UCSD-AML1 (cell line): Measurements from ENCODE around the gene TSBP1.
A peak's percentile ranks its signal among the peaks of the same experiment; 100 is the strongest.

Experiments used
- DNase-seq: peaks from one replicate; lab custom pipeline; 2025; ENCODE audit not compliant: unreplicated experiment; lab: John Stamatoyannopoulos, UW

The TSBP1 gene

GRCh38 chr6:32371803-32372202, at the start of gene TSBP1:
TSS of gene TSBP1 (minus strand) at chr6:32371903. CDS start at chr6:32371706, 197 bp downstream.
- no peak for DNase-seq

GRCh38 chr6:32416036-32416435, 44.3 kb upstream of the TSBP1 start:
- no peak for DNase-seq

- peak; percentile 68 for DNase-seq
Observed at GRCh38 chr6:32415521-32416019, 43.9 kb upstream of the TSBP1 start.

- DNase-seq, result peak; percentile 62
Observed at GRCh38 chr6:32413427-32414047, 41.8 kb upstream of the TSBP1 start.

GRCh38 chr6:32411566-32412327, 40.0 kb upstream of the TSBP1 start:
- DNase-seq, result no peak

- DNase-seq, result no peak
Observed at GRCh38 chr6:32410906-32411305, 39.2 kb upstream of the TSBP1 start.

GRCh38 chr6:32406857-32407256, 35.2 kb upstream of the TSBP1 start, which contains the start of gene BTNL2:
TSS of gene BTNL2 (minus strand) at chr6:32407181. CDS start at chr6:32407123, 58 bp downstream.
- no peak for DNase-seq

GRCh38 chr6:32406197-32406596, 34.5 kb upstream of the TSBP1 start:
- no peak for DNase-seq

GRCh38 chr6:32405656-32406055, 34.0 kb upstream of the TSBP1 start:
- DNase-seq, result no peak

GRCh38 chr6:32402812-32403211, 31.1 kb upstream of the TSBP1 start:
- no peak for DNase-seq

- DNase-seq, result no peak
Observed at GRCh38 chr6:32401284-32401963, 29.7 kb upstream of the TSBP1 start.

GRCh38 chr6:32397252-32397920, 25.7 kb upstream of the TSBP1 start:
- no peak for DNase-seq

- DNase-seq, result no peak
Observed at GRCh38 chr6:32396028-32396427, 24.3 kb upstream of the TSBP1 start.

GRCh38 chr6:32393665-32394420, 22.1 kb upstream of the TSBP1 start:
- peak; percentile 19 for DNase-seq

GRCh38 chr6:32391505-32391904, 19.8 kb upstream of the TSBP1 start:
- no peak for DNase-seq

GRCh38 chr6:32387589-32388340, 16.1 kb upstream of the TSBP1 start:
- no peak for DNase-seq

GRCh38 chr6:32386040-32386439, 14.3 kb upstream of the TSBP1 start:
- DNase-seq, result no peak

- DNase-seq, result no peak
Observed at GRCh38 chr6:32382757-32383420, 11.2 kb upstream of the TSBP1 start.

GRCh38 chr6:32379545-32379944, 7.8 kb upstream of the TSBP1 start:
- DNase-seq, result no peak
